Stimulated activated CD4-positive, alpha-beta T cell treated with anti-CD3 and anti-CD28 coated beads, TNF-alpha, amount 100 ng/mL, for 24 hours (primary cell): ENCODE results near the gene UCN3.

Source experiments
- DNase-seq, 3 experiments: peaks; one replicate each; pipeline ENCODE4 v3.0.0-alpha.2; 2020; ENCODE audit warnings: low read depth in 3 of 3

UCN3 gene

GRCh38 chr10:5364890-5365338 lies at the start of gene UCN3:
Gene UCN3, plus strand, starts transcription at chr10:5364966. Its CDS starts 8,755 bp downstream, at chr10:5373721.
- DNase-seq = no peak

GRCh38 chr10:5317547-5318107 lies 47.1 kb upstream of the UCN3 start:
- peak; percentile 38 to 84 (median 73) for DNase-seq

GRCh38 chr10:5318148-5318547 lies 46.6 kb upstream of the UCN3 start:
- DNase-seq = no peak

- no peak for DNase-seq
Observed at GRCh38 chr10:5319863-5320262, 44.9 kb upstream of the UCN3 start.

- DNase-seq = no peak
Observed at GRCh38 chr10:5321273-5321672, 43.5 kb upstream of the UCN3 start.

- no peak for DNase-seq
Observed at GRCh38 chr10:5323446-5323845, 41.3 kb upstream of the UCN3 start.

GRCh38 chr10:5325076-5325475 lies 39.7 kb upstream of the UCN3 start:
- no peak for DNase-seq

- no peak for DNase-seq
Observed at GRCh38 chr10:5334196-5334880, 30.4 kb upstream of the UCN3 start.

GRCh38 chr10:5338010-5338409 lies 26.8 kb upstream of the UCN3 start:
- no peak for DNase-seq

- no peak for DNase-seq
Observed at GRCh38 chr10:5343092-5343491, 21.7 kb upstream of the UCN3 start.

GRCh38 chr10:5343561-5343960 lies 21.2 kb upstream of the UCN3 start:
- no peak for DNase-seq

GRCh38 chr10:5343979-5344378 lies 20.8 kb upstream of the UCN3 start:
- no peak for DNase-seq

GRCh38 chr10:5344746-5345145 lies 20.0 kb upstream of the UCN3 start:
- no peak for DNase-seq

- no peak for DNase-seq
Observed at GRCh38 chr10:5346881-5347280, 17.9 kb upstream of the UCN3 start.

- no peak for DNase-seq
Observed at GRCh38 chr10:5349362-5349761, 15.4 kb upstream of the UCN3 start.

- DNase-seq = no peak
Observed at GRCh38 chr10:5354068-5354467, 10.7 kb upstream of the UCN3 start.

GRCh38 chr10:5355594-5356301 lies 9.0 kb upstream of the UCN3 start:
- no peak for DNase-seq

GRCh38 chr10:5356302-5356763 lies 8.4 kb upstream of the UCN3 start:
- DNase-seq = no peak

- DNase-seq = no peak
Observed at GRCh38 chr10:5360318-5360915, 4.3 kb upstream of the UCN3 start.

- no peak for DNase-seq
Observed at GRCh38 chr10:5361966-5362365, 2.8 kb upstream of the UCN3 start.

GRCh38 chr10:5362873-5363272 lies 1.9 kb upstream of the UCN3 start:
- no peak for DNase-seq

- DNase-seq = no peak
Observed at GRCh38 chr10:5364374-5364773, 392 bp upstream of the UCN3 start.

- no peak for DNase-seq
Observed at GRCh38 chr10:5365928-5366327, 1.2 kb downstream of the UCN3 start.
